ENCODE results near the gene SEPTIN12. TPM values are rescaled to one million over a fixed set of nuclear protein-coding genes. Genes with fewer than 3 reads are reported as not detected.

SEPTIN12 gene
- total and polyA plus RNA-seq, 9 donors: 0.32 TPM; not detected in 8

DNA sequence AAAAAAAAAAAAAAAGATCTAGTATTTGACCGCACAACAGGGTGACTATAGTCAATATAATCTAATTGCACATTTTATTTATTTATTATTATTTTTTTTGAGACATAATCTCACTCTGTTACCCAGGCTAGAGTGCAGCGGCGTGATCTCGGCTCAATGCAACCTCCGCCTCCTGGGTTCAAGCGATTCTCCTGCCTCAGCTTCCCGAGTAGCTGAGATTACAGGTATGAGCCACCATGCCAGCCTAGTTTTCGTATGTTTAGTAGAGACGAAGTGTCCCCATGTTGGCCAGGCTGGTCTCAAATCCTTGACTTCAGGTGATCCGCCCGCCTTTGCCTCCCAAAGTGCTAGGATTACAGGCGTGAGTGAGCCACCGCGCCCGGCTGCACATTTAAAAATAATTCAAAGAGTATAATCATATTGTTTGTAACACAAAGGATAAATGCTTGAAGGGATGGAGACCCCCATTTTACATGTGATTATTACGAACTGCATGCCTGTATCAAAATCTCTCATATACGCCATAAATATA lies 54.9 kb downstream of the SEPTIN12 start:
- no peak for DNase-seq
- no peak overlapping the region for H3K27ac ChIP-seq
- intact Hi-C loops (cut with DNase I): loop anchor here in 1 of 4 donors (5.0 kb wide), 1 partner anchor 41 kb away; the partner anchor contains the start of gene NUDT16L1
- H3K9me3 ChIP-seq: no peaks in the 10 kb centered on the region
- no peaks in the 10 kb centered on the region for H3K36me3 ChIP-seq
- 21 to 26% (median 21%) methylated on average over 17 of the region's 17 CpGs for WGBS, 3 donors
- TF ChIP-seq POLR2A (IDR thresholded peaks at IDR 0.05) (no peak), EP300 (IDR thresholded peaks at IDR 0.05) (no peak)
- TF ChIP-seq, protein P1, sequence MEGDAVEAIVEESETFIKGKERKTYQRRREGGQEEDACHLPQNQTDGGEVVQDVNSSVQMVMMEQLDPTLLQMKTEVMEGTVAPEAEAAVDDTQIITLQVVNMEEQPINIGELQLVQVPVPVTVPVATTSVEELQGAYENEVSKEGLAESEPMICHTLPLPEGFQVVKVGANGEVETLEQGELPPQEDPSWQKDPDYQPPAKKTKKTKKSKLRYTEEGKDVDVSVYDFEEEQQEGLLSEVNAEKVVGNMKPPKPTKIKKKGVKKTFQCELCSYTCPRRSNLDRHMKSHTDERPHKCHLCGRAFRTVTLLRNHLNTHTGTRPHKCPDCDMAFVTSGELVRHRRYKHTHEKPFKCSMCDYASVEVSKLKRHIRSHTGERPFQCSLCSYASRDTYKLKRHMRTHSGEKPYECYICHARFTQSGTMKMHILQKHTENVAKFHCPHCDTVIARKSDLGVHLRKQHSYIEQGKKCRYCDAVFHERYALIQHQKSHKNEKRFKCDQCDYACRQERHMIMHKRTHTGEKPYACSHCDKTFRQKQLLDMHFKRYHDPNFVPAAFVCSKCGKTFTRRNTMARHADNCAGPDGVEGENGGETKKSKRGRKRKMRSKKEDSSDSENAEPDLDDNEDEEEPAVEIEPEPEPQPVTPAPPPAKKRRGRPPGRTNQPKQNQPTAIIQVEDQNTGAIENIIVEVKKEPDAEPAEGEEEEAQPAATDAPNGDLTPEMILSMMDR (IDR thresholded peaks at IDR 0.05): no peak
- no peaks in the 10 kb centered on the region for H3K27me3 ChIP-seq
- H3K4me3 ChIP-seq: peak overlapping the region; percentile 98
- H3K4me1 ChIP-seq (ENCODE audit: insufficient read depth): peaks cover 2% of the 10 kb centered on the region

DNA sequence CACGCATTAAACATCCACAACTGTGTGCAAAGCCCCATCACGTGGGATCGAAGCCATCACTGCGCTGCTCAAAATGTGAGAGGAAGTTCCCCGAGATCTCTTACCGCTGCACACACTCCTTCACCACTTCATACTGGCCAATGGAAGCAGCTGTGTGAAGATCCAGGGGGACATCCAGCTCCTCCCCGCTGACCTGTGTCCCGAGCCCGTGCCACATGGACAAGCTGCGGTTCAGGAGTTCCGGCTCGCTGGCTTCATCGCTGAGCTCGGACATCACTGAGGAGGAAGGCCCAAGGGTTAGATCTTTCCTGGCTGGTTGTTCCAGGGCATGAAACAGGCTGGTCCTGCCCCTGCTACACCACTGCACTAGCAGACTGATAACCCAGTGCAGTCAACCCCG lies 58.3 kb downstream of the SEPTIN12 start:
- Histone ChIP-seq H3K4me1 (ENCODE audit: insufficient read depth) (peaks cover 2% of the 10 kb centered on the region), H3K4me3 (no peak overlapping the region), H3K27me3 (no peaks in the 10 kb centered on the region), H3K36me3 (no peaks in the 10 kb centered on the region), H3K27ac (no peak overlapping the region), H3K9me3 (no peaks in the 10 kb centered on the region)
- no peak for DNase-seq
- intact Hi-C loops (cut with DNase I): loop anchor here in 2 of 4 donors (5.0 to 10.0 kb wide), 2 partner anchors 38 to 115 kb away; partner anchors contain the start of genes GLYR1 (in 1 of the 2), NUDT16L1 (in 1 of the 2) and UBN1 (in 1 of the 2)
- TF ChIP-seq EP300 (IDR thresholded peaks at IDR 0.05): no peak
- no peak for TF ChIP-seq POLR2A (IDR thresholded peaks at IDR 0.05)
- TF ChIP-seq, protein P1 (IDR thresholded peaks at IDR 0.05): no peak
- WGBS, 3 donors: 88 to 92% (median 90%) methylated on average over 15 of the region's 15 CpGs

DNA sequence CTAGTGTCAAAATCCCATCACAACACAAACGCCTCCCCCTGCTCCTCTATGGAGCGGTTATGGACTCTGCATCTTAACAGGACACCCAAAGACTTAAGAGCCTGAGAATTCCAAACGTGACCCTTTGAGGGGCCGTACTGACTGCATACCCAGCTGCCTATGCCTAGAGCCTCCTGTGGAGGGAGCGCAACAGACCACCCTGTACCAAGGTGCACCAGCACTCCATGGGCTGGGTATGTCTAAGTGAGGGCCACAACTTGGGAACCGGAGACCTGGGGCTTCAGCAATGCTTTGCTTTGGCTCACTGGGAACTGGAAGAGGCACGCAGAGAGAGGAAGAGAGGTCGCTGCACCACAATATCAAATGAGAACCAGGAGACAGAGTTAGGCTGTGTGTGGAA lies 59.5 kb downstream of the SEPTIN12 start:
- Histone ChIP-seq H3K27ac (no peak overlapping the region), H3K27me3 (no peaks in the 10 kb centered on the region), H3K9me3 (no peaks in the 10 kb centered on the region), H3K4me3 (no peak overlapping the region), H3K4me1 (ENCODE audit: insufficient read depth) (peaks cover 2% of the 10 kb centered on the region), H3K36me3 (no peaks in the 10 kb centered on the region)
- TF ChIP-seq EP300 (IDR thresholded peaks at IDR 0.05): no peak
- TF ChIP-seq POLR2A (IDR thresholded peaks at IDR 0.05): no peak
- TF ChIP-seq, protein P1 (IDR thresholded peaks at IDR 0.05): no peak
- no peak for DNase-seq
- intact Hi-C loops (cut with DNase I): loop anchor here in 1 of 4 donors (10.0 kb wide), 1 partner anchor 116 kb away; the partner anchor contains the start of genes GLYR1 and UBN1
- WGBS, 3 donors: 89 to 97% (median 94%) methylated on average over 8 of the region's 8 CpGs

Small RNA genes within 50 kb of the gene (small RNA-seq; reads per million reads assigned to genes)
- not detected for gene RF00017

Other genes with a start within 250 kb of the SEPTIN12 start
- gene CDIP1, start 249.6 kb downstream of the SEPTIN12 start, total RNA-seq: 10 to 100 TPM; 14.6 to 55.1 (median 41.4) TPM
- 10 to 100 TPM; 19.1 to 24.5 TPM for gene CDIP1, start 249.6 kb downstream of the SEPTIN12 start, polyA plus RNA-seq
- under 1 TPM; 0.10 to 0.30 (median 0.13) TPM for gene C16orf96, start 232.0 kb downstream of the SEPTIN12 start, total RNA-seq
- gene C16orf96, start 232.0 kb downstream of the SEPTIN12 start, polyA plus RNA-seq: under 1 TPM; 0.07 to 0.08 TPM
- gene UBALD1, start 173.5 kb downstream of the SEPTIN12 start, total RNA-seq: 10 to 100 TPM in 6 of 7 donors, 1 to 10 TPM in 1; 9.3 to 39.5 (median 21.4) TPM
- gene UBALD1, start 173.5 kb downstream of the SEPTIN12 start, polyA plus RNA-seq: 10 to 100 TPM in 1 of 2 donors, under 1 TPM in 1; 0.43 to 24.0 TPM
- 10 to 100 TPM; 23.2 to 94.2 (median 64.6) TPM for gene MGRN1, start 163.5 kb downstream of the SEPTIN12 start, total RNA-seq
- gene MGRN1, start 163.5 kb downstream of the SEPTIN12 start, polyA plus RNA-seq: 10 to 100 TPM; 21.5 to 27.9 TPM
- gene NUDT16L1, start 94.8 kb downstream of the SEPTIN12 start, total RNA-seq: 10 to 100 TPM; 19.4 to 33.1 (median 28.0) TPM
- gene NUDT16L1, start 94.8 kb downstream of the SEPTIN12 start, polyA plus RNA-seq: 10 to 100 TPM in 1 of 2 donors, 1 to 10 TPM in 1; 8.1 to 33.6 TPM
- 10 to 100 TPM; 19.8 to 37.4 (median 32.3) TPM for gene ANKS3, start 54.1 kb downstream of the SEPTIN12 start, total RNA-seq
- 10 to 100 TPM in 1 of 2 donors, 1 to 10 TPM in 1; 6.7 to 26.0 TPM for gene ANKS3, start 54.1 kb downstream of the SEPTIN12 start, polyA plus RNA-seq
- 1 to 10 TPM in 6 of 7 donors, under 1 TPM in 1; 0.48 to 9.1 (median 1.5) TPM for gene DNAAF8, start 53.8 kb downstream of the SEPTIN12 start, total RNA-seq
- 1 to 10 TPM in 1 of 2 donors, under 1 TPM in 1; 0.35 to 1.2 TPM for gene DNAAF8, start 53.8 kb downstream of the SEPTIN12 start, polyA plus RNA-seq
- 10 to 100 TPM; 10.1 to 27.7 (median 22.1) TPM for gene ZNF500, start 21.2 kb downstream of the SEPTIN12 start, total RNA-seq
- gene ZNF500, start 21.2 kb downstream of the SEPTIN12 start, polyA plus RNA-seq: 10 to 100 TPM in 1 of 2 donors, 1 to 10 TPM in 1; 4.7 to 22.3 TPM
- 10 to 100 TPM in 2 of 7 donors, 1 to 10 TPM in 2, not detected in 3; 1.5 to 30.9 (median 7.8) TPM for gene SMIM22, start 7.0 kb upstream of the SEPTIN12 start, total RNA-seq
- gene SMIM22, start 7.0 kb upstream of the SEPTIN12 start, polyA plus RNA-seq: not detected
- gene ROGDI, start 14.3 kb upstream of the SEPTIN12 start, total RNA-seq: 10 to 100 TPM in 6 of 7 donors, 1 to 10 TPM in 1; 6.0 to 31.9 (median 25.0) TPM
- 10 to 100 TPM in 1 of 2 donors, 1 to 10 TPM in 1; 9.2 to 17.3 TPM for gene ROGDI, start 14.3 kb upstream of the SEPTIN12 start, polyA plus RNA-seq
- 10 to 100 TPM; 30.3 to 79.5 (median 69.7) TPM for gene GLYR1, start 58.9 kb upstream of the SEPTIN12 start, total RNA-seq
- 10 to 100 TPM; 36.9 to 77.1 TPM for gene GLYR1, start 58.9 kb upstream of the SEPTIN12 start, polyA plus RNA-seq
- gene UBN1, start 59.1 kb upstream of the SEPTIN12 start, total RNA-seq: 10 to 100 TPM; 16.1 to 41.3 (median 27.3) TPM
- 10 to 100 TPM; 14.5 to 17.9 TPM for gene UBN1, start 59.1 kb upstream of the SEPTIN12 start, polyA plus RNA-seq
- 10 to 100 TPM in 4 of 7 donors, 1 to 10 TPM in 3; 6.9 to 37.8 (median 17.4) TPM for gene PPL, start 148.8 kb upstream of the SEPTIN12 start, total RNA-seq
- gene PPL, start 148.8 kb upstream of the SEPTIN12 start, polyA plus RNA-seq: 1 to 10 TPM; 4.2 to 5.3 TPM
- under 1 TPM; 0.11 to 0.87 (median 0.38) TPM for gene SEC14L5, start 170.0 kb upstream of the SEPTIN12 start, total RNA-seq
- 1 to 10 TPM in 1 of 2 donors, under 1 TPM in 1; 0.38 to 1.5 TPM for gene SEC14L5, start 170.0 kb upstream of the SEPTIN12 start, polyA plus RNA-seq
- gene NAGPA, start 245.6 kb upstream of the SEPTIN12 start, total RNA-seq: 10 to 100 TPM in 2 of 7 donors, 1 to 10 TPM in 5; 4.4 to 14.8 (median 7.1) TPM
- gene NAGPA, start 245.6 kb upstream of the SEPTIN12 start, polyA plus RNA-seq: 1 to 10 TPM; 2.9 to 7.3 TPM

All from ovary (tissue), 9 donors.